Mesenchymal stem cell (in vitro differentiated cells and primary cell): ENCODE results near the gene KDM1A.

Source experiments
- DNase-seq: peaks from one replicate; pipeline ENCODE4 v3.0.0-alpha.2; 2013
- H2AFZ ChIP-seq: one replicate; pipeline ENCODE4 v1.6.1; 2013; ENCODE audit warnings: low read depth, mild to moderate bottlenecking, control low read depth, inconsistent platforms, low read length, moderate library complexity
- H2AK5ac ChIP-seq: 2 replicates; pipeline ENCODE4 v1.6.1; 2013; ENCODE audit warnings: low read length, moderate library complexity, mild to moderate bottlenecking, inconsistent platforms; ENCODE audit not compliant: severe bottlenecking
- H2BK120ac ChIP-seq: one replicate; pipeline ENCODE4 v1.6.1; 2013; ENCODE audit warnings: low read depth, mild to moderate bottlenecking, inconsistent platforms, low read length, moderate library complexity
- H2BK12ac ChIP-seq, 2 experiments: one replicate each; pipeline ENCODE4 v1.6.1; 2013; ENCODE audit warnings: inconsistent platforms in 2 of 2, low read length in 2 of 2, mild to moderate bottlenecking in 2 of 2, moderate library complexity in 2 of 2, control low read depth in 1 of 2
- H2BK15ac ChIP-seq: one replicate; pipeline ENCODE4 v1.6.1; 2013; ENCODE audit warnings: mild to moderate bottlenecking, low read depth, inconsistent platforms; ENCODE audit not compliant: poor library complexity, severe bottlenecking
- H2BK5ac ChIP-seq: 2 replicates; pipeline ENCODE4 v1.6.1; 2013; ENCODE audit warnings: low read depth, mild to moderate bottlenecking, low read length, control low read depth, inconsistent platforms; ENCODE audit not compliant: poor library complexity, severe bottlenecking
- H3K14ac ChIP-seq, 2 experiments: one replicate each; pipeline ENCODE4 v1.6.1; 2013; ENCODE audit warnings: inconsistent platforms in 2 of 2, low read length in 2 of 2, control low read depth in 1 of 2, mild to moderate bottlenecking in 1 of 2, moderate library complexity in 1 of 2
- H3K18ac ChIP-seq, 2 experiments: one replicate each; pipeline ENCODE4 v1.6.1; 2013; ENCODE audit warnings: inconsistent platforms in 2 of 2, low read length in 2 of 2, control low read depth in 1 of 2, low read depth in 1 of 2, mild to moderate bottlenecking in 1 of 2
- H3K23ac ChIP-seq, 2 experiments: one replicate each; pipeline ENCODE4 v1.6.1; 2013; ENCODE audit warnings: inconsistent platforms in 2 of 2, low read length in 2 of 2, mild to moderate bottlenecking in 2 of 2, moderate library complexity in 2 of 2, control low read depth in 1 of 2
- H3K27ac ChIP-seq: 2 replicates; pipeline ENCODE4 v1.5.1; 2013; ENCODE audit warnings: mild to moderate bottlenecking, moderate library complexity, low read length, control low read depth, inconsistent platforms; ENCODE audit not compliant: poor library complexity, severe bottlenecking
- H3K27me3 ChIP-seq, 2 experiments: 2 replicates each; pipeline versions ENCODE4 v1.6.1 to v1.7.0; 2013; ENCODE audit warnings: low read length in 2 of 2, mild to moderate bottlenecking in 2 of 2, moderate library complexity in 2 of 2, control low read depth in 1 of 2, inconsistent platforms in 1 of 2; ENCODE audit not compliant: control insufficient read depth in 1 of 2, insufficient read depth in 1 of 2
- H3K36me3 ChIP-seq, 2 experiments: 2 replicates each; pipeline versions ENCODE4 v1.6.1 to v1.7.0; 2013; ENCODE audit warnings: low read length in 2 of 2, control low read depth in 1 of 2, inconsistent platforms in 1 of 2, low read depth in 1 of 2, mild to moderate bottlenecking in 1 of 2; ENCODE audit not compliant: insufficient read depth in 2 of 2, control insufficient read depth in 1 of 2
- H3K4ac ChIP-seq, 2 experiments: one replicate each; pipeline ENCODE4 v1.6.1; 2013; ENCODE audit warnings: inconsistent platforms in 2 of 2, low read length in 2 of 2, mild to moderate bottlenecking in 2 of 2, moderate library complexity in 2 of 2, control low read depth in 1 of 2, low read depth in 1 of 2
- H3K4me1 ChIP-seq: 2 replicates; pipeline ENCODE4 v1.6.1; 2013; ENCODE audit warnings: low read depth, low read length, control low read depth; ENCODE audit not compliant: control insufficient read depth, insufficient read depth
- H3K4me2 ChIP-seq: 2 replicates; pipeline ENCODE4 v1.6.1; 2013; ENCODE audit warnings: low read length, mild to moderate bottlenecking, inconsistent platforms; ENCODE audit not compliant: poor library complexity, severe bottlenecking
- H3K4me3 ChIP-seq, 2 experiments: 2 replicates each; pipeline versions ENCODE4 v1.5.1 to v1.7.0; 2013; ENCODE audit warnings: low read length in 2 of 2, mild to moderate bottlenecking in 2 of 2, control low read depth in 1 of 2, low read depth in 1 of 2; ENCODE audit not compliant: insufficient read depth in 1 of 2
- H3K79me1 ChIP-seq: replicated peaks from 2 replicates; pipeline ENCODE4 v1.6.1; 2013; ENCODE audit warnings: mild to moderate bottlenecking, control low read depth, low read length, inconsistent platforms; ENCODE audit not compliant: poor library complexity, severe bottlenecking
- H3K9ac ChIP-seq: 2 replicates; pipeline ENCODE4 v1.7.0; 2013; ENCODE audit warnings: mild to moderate bottlenecking, low read length, moderate library complexity
- H3K9me3 ChIP-seq: 2 replicates; pipeline ENCODE4 v1.7.0; 2013; ENCODE audit warnings: mild to moderate bottlenecking, low read length; ENCODE audit not compliant: control insufficient read depth
- H4K8ac ChIP-seq: one replicate; pipeline ENCODE4 v1.6.1; 2013; ENCODE audit warnings: inconsistent platforms, mild to moderate bottlenecking, low read length, moderate library complexity
- H4K91ac ChIP-seq: one replicate; pipeline ENCODE4 v1.6.1; 2013; ENCODE audit warnings: mild to moderate bottlenecking, low read length, inconsistent platforms
- whole genome bisulfite sequencing: methylation state at CpG from one replicate; pipeline ENCODE4 v1.1.7; 2013; ENCODE audit warnings: mixed read lengths; 5-methylcytosine and 5-hydroxymethylcytosine counted together

The KDM1A gene

GRCh38 chr1:23019863-23020625 lies 776 bp downstream of the KDM1A start:
- peaks cover 2% of the 10 kb centered on the region for H3K4me1 ChIP-seq
- no peaks in the 10 kb centered on the region for H3K9me3 ChIP-seq
- peak overlapping the region; percentile 88 for H4K91ac ChIP-seq
- no peaks in the 10 kb centered on the region for H3K36me3 ChIP-seq
- WGBS, result under 1% methylated on average over 31 of the region's 42 CpGs
- DNase-seq, result peak; percentile 64
- H3K27me3 ChIP-seq, result no peaks in the 10 kb centered on the region
- H3K18ac ChIP-seq, result peak overlapping the region; percentile 94 to 99
- peak overlapping the region; percentile 89 for H3K9ac ChIP-seq
- peak overlapping the region; percentile 41 for H2AK5ac ChIP-seq
- H2BK5ac ChIP-seq, result peak overlapping the region; percentile 88
- peak overlapping the region; percentile 94 to 97 for H3K4ac ChIP-seq
- H2BK120ac ChIP-seq, result peak overlapping the region; percentile 88
- peak overlapping the region; percentile 14 for H3K27ac ChIP-seq
- peak overlapping the region; percentile 93 for H2BK15ac ChIP-seq
- peak overlapping the region; percentile 95 for H4K8ac ChIP-seq
- H3K14ac ChIP-seq, result peak overlapping the region in 1 of 2 experiments; percentile 99
- peak overlapping the region; percentile 91 for H2AFZ ChIP-seq
- no peak overlapping the region for H2BK12ac ChIP-seq
- H3K23ac ChIP-seq, result peak overlapping the region in 1 of 2 experiments; percentile 88
- no peaks in the 10 kb centered on the region for H3K79me1 ChIP-seq
- peak overlapping the region; percentile 88 to 98 for H3K4me3 ChIP-seq
- peak overlapping the region; percentile 91 for H3K4me2 ChIP-seq

- Histone ChIP-seq H3K27me3 (no peaks in the 10 kb centered on the region), H4K91ac (no peak overlapping the region), H3K4me2 (peak overlapping the region; percentile 91), H2BK5ac (no peak overlapping the region), H3K4me3 (peak overlapping the region in 1 of 2 experiments; percentile 98), H2BK120ac (no peak overlapping the region), H3K9me3 (no peaks in the 10 kb centered on the region), H3K23ac (no peak overlapping the region), H3K79me1 (no peaks in the 10 kb centered on the region), H2AK5ac (no peak overlapping the region), H3K27ac (peak overlapping the region; percentile 25), H3K9ac (peak overlapping the region; percentile 89), H3K14ac (no peak overlapping the region), H4K8ac (no peak overlapping the region), H3K4me1 (peaks cover 2% of the 10 kb centered on the region), H2BK15ac (no peak overlapping the region), H2AFZ (no peak overlapping the region), H3K36me3 (no peaks in the 10 kb centered on the region), H3K18ac (no peak overlapping the region), H3K4ac (no peak overlapping the region), H2BK12ac (no peak overlapping the region)
- WGBS, result 36% methylated on average over 3 of the region's 7 CpGs
- DNase-seq, result peak; percentile 26
Measured at GRCh38 chr1:23020706-23021405, 1.6 kb downstream of the KDM1A start.

GRCh38 chr1:23021834-23022233 lies 2.6 kb downstream of the KDM1A start:
- Histone ChIP-seq H2BK5ac (no peak overlapping the region), H3K14ac (no peak overlapping the region), H3K4me2 (no peak overlapping the region), H3K4me1 (peaks cover 5% of the 10 kb centered on the region), H2BK12ac (no peak overlapping the region), H3K4me3 (peak overlapping the region in 1 of 2 experiments; percentile 98), H3K27ac (no peak overlapping the region), H4K91ac (no peak overlapping the region), H3K23ac (no peak overlapping the region), H2BK15ac (no peak overlapping the region), H4K8ac (no peak overlapping the region), H3K36me3 (no peaks in the 10 kb centered on the region), H2AK5ac (no peak overlapping the region), H3K4ac (no peak overlapping the region), H2AFZ (no peak overlapping the region), H3K9ac (no peak overlapping the region), H3K27me3 (no peaks in the 10 kb centered on the region), H3K18ac (no peak overlapping the region), H2BK120ac (no peak overlapping the region), H3K9me3 (no peaks in the 10 kb centered on the region), H3K79me1 (no peaks in the 10 kb centered on the region)
- WGBS, result 100% methylated on average over 1 of the region's 2 CpGs
- DNase-seq, result no peak

- Histone ChIP-seq H3K4ac (no peak overlapping the region), H3K18ac (no peak overlapping the region), H3K4me3 (no peak overlapping the region), H3K4me2 (no peak overlapping the region), H3K14ac (no peak overlapping the region), H4K91ac (no peak overlapping the region), H3K36me3 (no peaks in the 10 kb centered on the region), H2AFZ (no peak overlapping the region), H3K9ac (no peak overlapping the region), H3K9me3 (no peaks in the 10 kb centered on the region), H2BK12ac (no peak overlapping the region), H3K27me3 (no peaks in the 10 kb centered on the region), H3K79me1 (no peaks in the 10 kb centered on the region), H4K8ac (no peak overlapping the region), H2BK15ac (no peak overlapping the region), H2BK5ac (no peak overlapping the region), H3K4me1 (peaks cover 7% of the 10 kb centered on the region), H2AK5ac (no peak overlapping the region), H3K27ac (no peak overlapping the region), H2BK120ac (no peak overlapping the region), H3K23ac (no peak overlapping the region)
- no peak for DNase-seq
- 97% methylated on average over 3 of the region's 5 CpGs for WGBS
Measured at GRCh38 chr1:23023174-23023845, 4.0 kb downstream of the KDM1A start.
